Vagina (tissue), 2 donors: Measurements from ENCODE around the gene VPS4B. TPM values are rescaled to one million over a fixed set of nuclear protein-coding genes. Genes with fewer than 3 reads are reported as not detected.

Experiments
- DNase-seq, 2 donors: peaks; one replicate each; pipeline ENCODE4 v3.0.0-alpha.2; 2017; ENCODE audit errors: extremely low spot score in 2 of 2
- H3K27ac ChIP-seq: fragments of 200-600 bp; sonication (generic); one replicate; pipeline ENCODE4 v1.5.1; 2019
- H3K27me3 ChIP-seq: fragments of 200-600 bp; sonication (generic); one replicate; pipeline ENCODE4 v1.5.1; 2019
- H3K36me3 ChIP-seq, 2 donors: fragments of 200-600 bp; sonication (generic); one replicate each; pipeline ENCODE4 v1.5.1; 2017 to 2019
- H3K4me1 ChIP-seq: fragments of 200-600 bp; sonication (generic); one replicate; pipeline ENCODE4 v1.5.1; 2019
- H3K4me3 ChIP-seq, 2 donors: fragments of 200-600 bp; sonication (generic); 1 replicate in 1 of 2; 2 replicates in 1 of 2; pipeline ENCODE4 v1.5.1; 2016 to 2019
- H3K9me3 ChIP-seq: fragments of 200-600 bp; sonication (generic); one replicate; pipeline ENCODE4 v1.5.1; 2019
- POLR2A ChIP-seq, 2 donors: fragments of 450-650 bp; IDR thresholded peaks; one replicate each; pipeline ENCODE4 v1.6.1; 2017; ENCODE audit warnings: antibody characterized with exemption in 2 of 2, mild to moderate bottlenecking in 2 of 2, moderate library complexity in 2 of 2
- POLR2AphosphoS5 ChIP-seq, 2 donors: sonication (generic); formaldehyde crosslinking; IDR thresholded peaks; one replicate each; pipeline ENCODE4 v1.9.0; 2017; ENCODE audit warnings: antibody characterized with exemption in 2 of 2, mild to moderate bottlenecking in 2 of 2, low read depth in 1 of 2; ENCODE audit not compliant: insufficient read depth in 1 of 2
- intact Hi-C: fragments of 100-400 bp; cut with DNase I; formaldehyde crosslinking; loops from one replicate; pipeline ENCODE4 v1.15.1; 2023
- total RNA-seq: library from RNA; depleted of rRNA; stranded (reverse); fragments of >200 nt; gene quantifications from one replicate; pipeline ENCODE4 v1.2.3, GENCODE V29; 2016
- TF ChIP-seq, protein P1 (sequence below), 3 experiments: fragments of 450-650 bp in 2 of 3; fragments of 200-600 bp in 1 of 3; sonication (generic) in 1 of 3; IDR thresholded peaks; one replicate each; pipeline ENCODE4 v1.5.1; 2017 to 2019; ENCODE audit warnings: antibody characterized with exemption in 3 of 3, mild to moderate bottlenecking in 2 of 3, moderate library complexity in 2 of 3

VPS4B gene
- total RNA-seq, 1 donor from 2014 or later: 30.7 TPM

- no peak for DNase-seq
- Histone ChIP-seq H3K27ac (no peak overlapping the region), H3K4me1 (peaks cover 25% of the 10 kb centered on the region), H3K27me3 (no peaks in the 10 kb centered on the region), H3K36me3 (no peaks in the 10 kb centered on the region), H3K4me3 (no peak overlapping the region), H3K9me3 (no peaks in the 10 kb centered on the region)
- TF ChIP-seq, protein P1, sequence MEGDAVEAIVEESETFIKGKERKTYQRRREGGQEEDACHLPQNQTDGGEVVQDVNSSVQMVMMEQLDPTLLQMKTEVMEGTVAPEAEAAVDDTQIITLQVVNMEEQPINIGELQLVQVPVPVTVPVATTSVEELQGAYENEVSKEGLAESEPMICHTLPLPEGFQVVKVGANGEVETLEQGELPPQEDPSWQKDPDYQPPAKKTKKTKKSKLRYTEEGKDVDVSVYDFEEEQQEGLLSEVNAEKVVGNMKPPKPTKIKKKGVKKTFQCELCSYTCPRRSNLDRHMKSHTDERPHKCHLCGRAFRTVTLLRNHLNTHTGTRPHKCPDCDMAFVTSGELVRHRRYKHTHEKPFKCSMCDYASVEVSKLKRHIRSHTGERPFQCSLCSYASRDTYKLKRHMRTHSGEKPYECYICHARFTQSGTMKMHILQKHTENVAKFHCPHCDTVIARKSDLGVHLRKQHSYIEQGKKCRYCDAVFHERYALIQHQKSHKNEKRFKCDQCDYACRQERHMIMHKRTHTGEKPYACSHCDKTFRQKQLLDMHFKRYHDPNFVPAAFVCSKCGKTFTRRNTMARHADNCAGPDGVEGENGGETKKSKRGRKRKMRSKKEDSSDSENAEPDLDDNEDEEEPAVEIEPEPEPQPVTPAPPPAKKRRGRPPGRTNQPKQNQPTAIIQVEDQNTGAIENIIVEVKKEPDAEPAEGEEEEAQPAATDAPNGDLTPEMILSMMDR (IDR thresholded peaks at IDR 0.05): no peak
- TF ChIP-seq POLR2AphosphoS5 (IDR thresholded peaks at IDR 0.05; ENCODE audit: insufficient read depth in 1 of 2, low read depth in 1 of 2) (no peak), POLR2A (IDR thresholded peaks at IDR 0.05) (no peak)
- intact Hi-C loops: loop anchor here (10.0 kb wide), 1 partner anchor 313 kb away; no protein-coding TSS in a partner anchor
These were observed 15.9 kb upstream of the VPS4B start for GRCh38 chr18:63438181-63438580.

DNA sequence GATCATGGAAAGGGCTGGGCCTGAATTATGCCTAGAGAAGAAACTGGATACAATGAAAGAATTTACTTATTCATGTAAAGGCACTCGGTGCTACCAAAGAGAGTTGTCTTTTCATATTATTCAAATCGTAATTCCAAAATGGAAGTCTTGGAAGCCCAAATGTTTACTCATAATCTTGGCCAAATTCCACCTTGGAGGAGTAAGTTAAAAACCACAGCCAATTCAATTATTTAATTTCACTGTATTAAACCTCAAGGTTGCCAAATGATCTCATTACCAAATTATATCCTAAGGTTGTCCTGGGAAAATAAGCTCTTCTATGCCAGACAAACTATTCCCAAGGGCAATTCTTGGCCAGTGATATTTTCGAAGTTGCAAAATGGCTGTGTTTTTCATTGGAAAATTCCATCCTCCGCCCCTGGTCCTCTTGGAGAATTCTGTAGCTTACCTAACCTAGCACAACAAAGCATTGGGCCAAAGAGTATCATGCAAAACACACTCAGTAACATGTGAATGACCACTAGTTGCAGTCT is 11.1 kb upstream of the VPS4B start:
- H3K36me3 ChIP-seq: no peaks in the 10 kb centered on the region
- no peak overlapping the region for H3K4me3 ChIP-seq
- H3K27me3 ChIP-seq: no peaks in the 10 kb centered on the region
- H3K9me3 ChIP-seq: no peaks in the 10 kb centered on the region
- intact Hi-C loops: loop anchor here (10.0 kb wide), 1 partner anchor 309 kb away; no protein-coding TSS in a partner anchor
- H3K4me1 ChIP-seq: peaks cover 13% of the 10 kb centered on the region
- DNase-seq: no peak
- TF ChIP-seq POLR2AphosphoS5 (IDR thresholded peaks at IDR 0.05; ENCODE audit: insufficient read depth in 1 of 2, low read depth in 1 of 2) (peak in 1 of 2 donors; percentile 37), POLR2A (IDR thresholded peaks at IDR 0.05) (no peak)
- peak overlapping the region; percentile 48 for H3K27ac ChIP-seq

GRCh38 chr18:63431180-63431579 is 8.9 kb upstream of the VPS4B start:
- TF ChIP-seq, protein P1 (IDR thresholded peaks at IDR 0.05): no peak
- TF ChIP-seq POLR2AphosphoS5 (IDR thresholded peaks at IDR 0.05; ENCODE audit: insufficient read depth in 1 of 2, low read depth in 1 of 2) (no peak), POLR2A (IDR thresholded peaks at IDR 0.05) (no peak)
- Histone ChIP-seq H3K36me3 (no peaks in the 10 kb centered on the region), H3K9me3 (no peaks in the 10 kb centered on the region), H3K4me3 (no peak overlapping the region), H3K27me3 (no peaks in the 10 kb centered on the region), H3K4me1 (peaks cover 13% of the 10 kb centered on the region), H3K27ac (no peak overlapping the region)
- DNase-seq: no peak
- intact Hi-C loops: loop anchor here (10.0 kb wide), 1 partner anchor 306 kb away; no protein-coding TSS in a partner anchor

- DNase-seq: no peak
- Histone ChIP-seq H3K27me3 (no peaks in the 10 kb centered on the region), H3K9me3 (no peaks in the 10 kb centered on the region), H3K4me1 (peaks cover 13% of the 10 kb centered on the region), H3K27ac (no peak overlapping the region), H3K36me3 (no peaks in the 10 kb centered on the region), H3K4me3 (no peak overlapping the region)
- TF ChIP-seq, protein P1 (IDR thresholded peaks at IDR 0.05): no peak
- TF ChIP-seq POLR2A (IDR thresholded peaks at IDR 0.05) (no peak), POLR2AphosphoS5 (IDR thresholded peaks at IDR 0.05; ENCODE audit: insufficient read depth in 1 of 2, low read depth in 1 of 2) (no peak)
- intact Hi-C loops: loop anchor here (10.0 kb wide), 1 partner anchor 306 kb away; no protein-coding TSS in a partner anchor
These were observed 8.2 kb upstream of the VPS4B start for GRCh38 chr18:63430526-63430925.

DNA sequence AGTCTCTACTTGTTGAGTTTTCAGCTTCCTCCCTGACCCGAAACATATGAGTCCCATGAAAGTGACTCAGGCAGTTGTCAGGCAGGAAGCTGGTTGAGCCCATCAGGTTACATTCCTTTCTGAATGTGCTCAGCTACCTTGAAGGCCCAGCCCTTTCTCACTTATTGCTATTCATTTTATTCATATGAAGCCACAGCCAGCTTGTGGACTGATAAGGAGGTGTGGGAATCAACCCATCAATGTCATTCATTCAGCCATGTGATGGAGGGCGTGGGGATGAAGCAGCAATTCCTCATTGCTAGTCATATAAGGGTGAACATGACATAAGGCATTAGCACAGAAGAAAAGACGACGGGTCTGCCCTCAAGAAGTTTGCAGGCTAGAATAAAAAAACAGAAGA is 5.3 kb upstream of the VPS4B start:
- Histone ChIP-seq H3K4me1 (peaks cover 10% of the 10 kb centered on the region), H3K27ac (peak overlapping the region; percentile 32), H3K4me3 (no peak overlapping the region), H3K36me3 (no peaks in the 10 kb centered on the region), H3K27me3 (no peaks in the 10 kb centered on the region), H3K9me3 (no peaks in the 10 kb centered on the region)
- TF ChIP-seq POLR2A (IDR thresholded peaks at IDR 0.05) (no peak), POLR2AphosphoS5 (IDR thresholded peaks at IDR 0.05; ENCODE audit: insufficient read depth in 1 of 2, low read depth in 1 of 2) (peak in 1 of 2 donors; percentile 64)
- intact Hi-C loops: no loop called here
- DNase-seq: no peak

DNA sequence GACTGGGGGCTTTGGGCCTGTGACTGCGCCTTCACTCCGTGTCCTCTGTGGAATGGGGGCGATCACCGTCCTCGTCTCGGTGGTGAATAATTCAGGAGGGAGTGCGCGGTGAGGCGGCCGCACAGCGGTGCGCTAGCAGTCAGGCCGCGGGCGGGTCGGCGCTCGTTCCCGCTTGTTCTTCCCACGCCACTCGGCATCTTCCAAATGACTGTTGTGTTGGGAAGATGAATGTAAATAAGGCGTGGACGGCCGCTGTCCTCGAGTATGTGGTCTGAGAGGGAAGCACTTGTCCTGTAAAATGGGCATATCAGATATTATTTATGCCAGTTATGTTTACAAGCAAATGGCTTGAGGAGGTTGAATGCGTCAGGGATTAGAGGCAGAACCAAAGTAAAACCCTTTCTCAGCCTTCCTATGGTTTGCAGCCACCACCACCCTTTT is 608 bp upstream of the VPS4B start:
- Histone ChIP-seq H3K4me3 (peak overlapping the region; percentile 90 to 91), H3K27me3 (no peaks in the 10 kb centered on the region), H3K4me1 (peaks cover 33% of the 10 kb centered on the region), H3K36me3 (no peaks in the 10 kb centered on the region), H3K9me3 (no peaks in the 10 kb centered on the region), H3K27ac (peak overlapping the region; percentile 98)
- TF ChIP-seq, protein P1 (IDR thresholded peaks at IDR 0.05): no peak
- TF ChIP-seq POLR2AphosphoS5 (IDR thresholded peaks at IDR 0.05; ENCODE audit: insufficient read depth in 1 of 2, low read depth in 1 of 2) (no peak), POLR2A (IDR thresholded peaks at IDR 0.05) (no peak)
- intact Hi-C loops: loop anchor here (2.0 kb wide), 1 partner anchor 56 kb away; the partner anchor contains the start of gene KDSR
- no peak for DNase-seq
